ENCODE data around the gene DAPK2. TPM values are rescaled to one million over a fixed set of nuclear protein-coding genes. Genes with fewer than 3 reads are reported as not detected.

The DAPK2 gene
- total RNA-seq, 1 experiment from 2014 or later: 1.4 TPM

GRCh38 chr15:64071931-64072765 is 25.9 kb upstream of the DAPK2 start:
- POLR2A ChIA-PET: no interaction called here
- peaks cover 15% of the 10 kb centered on the region for H3K36me3 Mint-ChIP-seq (ENCODE audit: insufficient read depth, unreplicated experiment)
- Histone ChIP-seq H3K4me3 (ENCODE audit: low read depth, low read length) (no peak overlapping the region), H3K36me3 (ENCODE audit: control insufficient read depth, insufficient read depth, low read length) (no peaks in the 10 kb centered on the region; the same call in 1 of the 2 replicates), H3K9me3 (no peaks in the 10 kb centered on the region), H3K4me1 (peaks cover 22% of the 10 kb centered on the region), H3K27me3 (replicated peaks; ENCODE audit: control insufficient read depth, insufficient read depth, low read length) (no peaks in the 10 kb centered on the region)
- DNase-seq: no peak
- H3K27ac Mint-ChIP-seq (ENCODE audit: unreplicated experiment): no peak overlapping the region
- no peak for TF ChIP-seq CTCF (IDR thresholded peaks at IDR 0.05; ENCODE audit: insufficient read depth in 1 of 2, low read depth in 1 of 2, low read length in 1 of 2, severe bottlenecking in 1 of 2, unreplicated experiment in 1 of 2)
- peaks cover 5% of the 10 kb centered on the region for H3K4me1 Mint-ChIP-seq (ENCODE audit: low read depth, unreplicated experiment)
- no peaks in the 10 kb centered on the region for H3K27me3 Mint-ChIP-seq (ENCODE audit: insufficient read depth, unreplicated experiment)
- CTCF ChIA-PET: interaction anchor here (0.5 to 1.4 kb wide), 3 partner anchors 26 to 1024 kb away, joined by 3 to 5 read pairs (median 3); partner anchors contain the start of gene DAPK2
- BruUV-seq (replicated peaks): no TSS peak
- intact Hi-C loops (cut with micrococcal nuclease; ENCODE audit: unreplicated experiment): no loop called here
- no peaks in the 10 kb centered on the region for H3K9me3 Mint-ChIP-seq (ENCODE audit: unreplicated experiment)
- H3K4me3 Mint-ChIP-seq (ENCODE audit: unreplicated experiment): no peak overlapping the region

GRCh38 chr15:64070965-64071851 is 24.9 kb upstream of the DAPK2 start:
- no peaks in the 10 kb centered on the region for H3K9me3 Mint-ChIP-seq (ENCODE audit: unreplicated experiment)
- ChIA-PET POLR2A (no interaction called here), CTCF (interaction anchor here (0.6 to 1.4 kb wide), 3 partner anchors 25 to 1023 kb away, joined by 3 to 4 read pairs (median 3); partner anchors contain the start of gene DAPK2)
- H3K4me1 Mint-ChIP-seq (ENCODE audit: low read depth, unreplicated experiment): peaks cover 5% of the 10 kb centered on the region
- H3K36me3 ChIP-seq (ENCODE audit: control insufficient read depth, insufficient read depth, low read length): no peaks in the 10 kb centered on the region; the same call in 1 of the 2 replicates
- H3K4me3 Mint-ChIP-seq (ENCODE audit: unreplicated experiment): no peak overlapping the region
- no peak for DNase-seq
- no TSS peak for BruUV-seq (replicated peaks)
- intact Hi-C loops (cut with micrococcal nuclease; ENCODE audit: unreplicated experiment): no loop called here
- H3K9me3 ChIP-seq: no peaks in the 10 kb centered on the region
- no peak overlapping the region for H3K4me3 ChIP-seq (ENCODE audit: low read depth, low read length)
- peaks cover 12% of the 10 kb centered on the region for H3K36me3 Mint-ChIP-seq (ENCODE audit: insufficient read depth, unreplicated experiment)
- H3K27me3 ChIP-seq (replicated peaks; ENCODE audit: control insufficient read depth, insufficient read depth, low read length): no peaks in the 10 kb centered on the region
- H3K27ac Mint-ChIP-seq (ENCODE audit: unreplicated experiment): no peak overlapping the region
- peaks cover 22% of the 10 kb centered on the region for H3K4me1 ChIP-seq
- TF ChIP-seq CTCF (IDR thresholded peaks at IDR 0.05; ENCODE audit: insufficient read depth in 1 of 2, low read depth in 1 of 2, low read length in 1 of 2, severe bottlenecking in 1 of 2, unreplicated experiment in 1 of 2): no peak
- no peaks in the 10 kb centered on the region for H3K27me3 Mint-ChIP-seq (ENCODE audit: insufficient read depth, unreplicated experiment)

- intact Hi-C loops (cut with micrococcal nuclease; ENCODE audit: unreplicated experiment): no loop called here
- Mint-ChIP-seq H3K9me3 (ENCODE audit: unreplicated experiment) (no peaks in the 10 kb centered on the region), H3K36me3 (ENCODE audit: insufficient read depth, unreplicated experiment) (peaks cover 7% of the 10 kb centered on the region), H3K27me3 (ENCODE audit: insufficient read depth, unreplicated experiment) (no peaks in the 10 kb centered on the region), H3K4me3 (ENCODE audit: unreplicated experiment) (no peak overlapping the region), H3K27ac (ENCODE audit: unreplicated experiment) (no peak overlapping the region), H3K4me1 (ENCODE audit: low read depth, unreplicated experiment) (peaks cover 5% of the 10 kb centered on the region)
- no peak for TF ChIP-seq CTCF (IDR thresholded peaks at IDR 0.05; ENCODE audit: insufficient read depth in 1 of 2, low read depth in 1 of 2, low read length in 1 of 2, severe bottlenecking in 1 of 2, unreplicated experiment in 1 of 2)
- H3K36me3 ChIP-seq (ENCODE audit: control insufficient read depth, insufficient read depth, low read length): no peaks in the 10 kb centered on the region; the same call in 1 of the 2 replicates
- ChIA-PET CTCF (interaction anchor here (1.0 to 1.3 kb wide), 3 partner anchors 20 to 460 kb away, joined by 3 to 4 read pairs (median 3); no protein-coding TSS in a partner anchor), POLR2A (no interaction called here)
- H3K27me3 ChIP-seq (replicated peaks; ENCODE audit: control insufficient read depth, insufficient read depth, low read length): no peaks in the 10 kb centered on the region
- H3K9me3 ChIP-seq: no peaks in the 10 kb centered on the region
- no TSS peak for BruUV-seq (replicated peaks)
- no peak overlapping the region for H3K4me3 ChIP-seq (ENCODE audit: low read depth, low read length)
- DNase-seq: no peak
- peaks cover 22% of the 10 kb centered on the region for H3K4me1 ChIP-seq
Observed at GRCh38 chr15:64070106-64070505, 23.8 kb upstream of the DAPK2 start.
